IMR-90 (cell line): ENCODE measurements around the gene APCDD1.

Experiments
- CTCF ChIP-seq: conservative IDR thresholded peaks from 2 replicates; pipeline ENCODE4 v1.5.1; 2012; ENCODE audit warnings: mild to moderate bottlenecking, low read depth, low read length, improper control_type of control experiment
- POLR2A ChIP-seq: IDR thresholded peaks from 2 replicates; pipeline ENCODE4 v1.6.1; 2012; ENCODE audit warnings: mild to moderate bottlenecking, low read depth, low read length

GRCh38 chr18:10519999-10520935 lies 65.8 kb downstream of the APCDD1 start:
- peak; percentile 97 for TF ChIP-seq CTCF
- 0 out of 2 replicates have a peak, but pooled peaks have one; percentile 29 for TF ChIP-seq POLR2A
